Psoas muscle (tissue), 8 donors: ENCODE data around the gene LLCFC1. TPM values are rescaled to one million over a fixed set of nuclear protein-coding genes. Genes with fewer than 3 reads are reported as not detected.

Source experiments
- ATAC-seq, 4 donors: fragments of 200-7000 bp; cut with Tn5 transposase; one replicate each; pipeline ENCODE4 v1.9.1; 2020; ENCODE audit warnings: moderate library complexity in 3 of 4, mild to moderate bottlenecking in 2 of 4
- DNase-seq, 2 donors: peaks; one replicate each; pipeline ENCODE4 v3.0.0-alpha.2; 2020
- H3K27ac ChIP-seq: fragments of 200-600 bp; one replicate; pipeline ENCODE4 v1.8.0; 2022
- H3K27me3 ChIP-seq, 3 donors: fragments of 200-600 bp in 1 of 3; one replicate each; pipeline versions ENCODE4 v1.6.1 to v1.8.0; 2013 to 2022; ENCODE audit warnings: low read length in 2 of 3, mild to moderate bottlenecking in 2 of 3, moderate library complexity in 1 of 3; ENCODE audit not compliant: insufficient read depth in 3 of 3
- H3K36me3 ChIP-seq, 2 donors: fragments of 200-600 bp in 1 of 2; one replicate each; pipeline versions ENCODE4 v1.6.1 to v1.8.0; 2013 to 2022; ENCODE audit warnings: low read depth in 1 of 2, mild to moderate bottlenecking in 1 of 2, moderate library complexity in 1 of 2; ENCODE audit not compliant: insufficient read depth in 1 of 2
- H3K4me1 ChIP-seq: fragments of 200-600 bp; one replicate; pipeline ENCODE4 v1.8.0; 2022
- H3K4me3 ChIP-seq: fragments of 200-600 bp; one replicate; pipeline ENCODE4 v1.8.0; 2022; ENCODE audit warnings: mild to moderate bottlenecking
- H3K9me3 ChIP-seq: fragments of 200-600 bp; one replicate; pipeline ENCODE4 v1.8.0; 2022
- WGBS, 3 donors: extraction: QIAGEN DNeasy Blood & Tissue Kit; methylation state at CpG; one replicate each; pipeline versions ENCODE4 v1.1.6 to v1.1.7; 2013; 5-methylcytosine and 5-hydroxymethylcytosine counted together
- intact Hi-C, 2 donors: fragments of 100-400 bp; cut with DNase I; formaldehyde crosslinking; loops; one replicate each; pipeline versions ENCODE4 v1.11.0 to v1.14.2; 2022
- polyA plus RNA-seq, 3 donors: library from polyadenylated mRNA; stranded (reverse); fragments of 200-250 nt; gene quantifications; one replicate each; pipeline ENCODE4 v1.2.3, GENCODE V29; 2013
- total RNA-seq, 4 donors: library from RNA; stranded (reverse); fragmentation: NEBNext Ultra II Directional in 2 of 4; extraction: Animal tissue kit (Norgen Biotek cat#: 25700) in 2 of 4; gene quantifications; one replicate each; pipeline versions ENCODE4 v1.2.1 to v1.2.4, GENCODE V29; 2021 to 2023
- TF ChIP-seq, protein P1 (sequence below): fragments of 200-600 bp; IDR thresholded peaks from one replicate; pipeline ENCODE4 v1.8.0; 2022; ENCODE audit warnings: antibody characterized with exemption
- donor health status: healthy with polysubstance abuse.
- donor health status: DM: no; HTN: no; CAD: no; lungs with moderate emphysema.
- donor health status: Bipolar disorder and iron deficiency.
- donor health status: healthy.
- donor health status: DM: yes; HTN: yes; CAD: no.
- donor health status: DM: no; HTN: no; CAD: no.
- donor health status: DM: no; HTN: no; CAD: no.
- donor health status: DM: yes; HTN: yes; CAD: no.

LLCFC1 gene
- total and polyA plus RNA-seq, 7 donors, result not detected

DNA sequence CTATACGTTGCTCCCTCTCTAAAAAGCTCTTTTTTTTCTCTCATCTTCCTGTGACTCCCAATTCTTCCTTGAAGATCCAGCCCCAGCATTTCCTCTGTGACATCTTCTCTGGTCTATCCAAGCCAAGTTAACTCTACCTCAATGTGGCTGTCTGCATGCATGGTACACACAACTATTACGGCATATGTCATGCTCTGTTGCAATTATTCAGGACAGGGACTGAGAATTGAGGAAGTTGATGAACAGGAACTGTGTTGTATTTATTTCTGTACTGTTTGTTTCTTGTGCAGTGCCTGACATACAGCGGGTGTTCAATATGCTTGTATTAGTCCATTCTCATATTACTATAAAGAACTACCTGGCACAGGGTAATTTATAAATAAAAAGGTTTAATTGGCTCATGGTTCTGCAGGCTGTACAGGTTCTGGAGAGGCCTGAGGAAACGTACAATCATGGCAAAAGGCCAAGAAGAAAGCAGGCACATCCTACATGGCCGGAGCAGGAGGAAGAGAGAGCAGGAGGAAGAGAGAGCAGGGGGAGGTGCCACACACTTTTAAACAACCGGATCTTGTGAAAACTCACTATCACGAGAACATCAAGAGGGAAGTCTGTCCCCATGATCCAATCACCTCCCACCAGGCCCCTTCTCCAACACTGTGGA lies 12.1 kb upstream of the LLCFC1 start:
- H3K9me3 ChIP-seq, result no peaks in the 10 kb centered on the region
- H3K36me3 ChIP-seq, result no peaks in the 10 kb centered on the region
- no peaks in the 10 kb centered on the region for H3K4me1 ChIP-seq
- ATAC-seq (no peak), DNase-seq (no peak)
- H3K27me3 ChIP-seq, result no peaks in the 10 kb centered on the region
- H3K27ac ChIP-seq, result no peak overlapping the region
- TF ChIP-seq, protein P1, sequence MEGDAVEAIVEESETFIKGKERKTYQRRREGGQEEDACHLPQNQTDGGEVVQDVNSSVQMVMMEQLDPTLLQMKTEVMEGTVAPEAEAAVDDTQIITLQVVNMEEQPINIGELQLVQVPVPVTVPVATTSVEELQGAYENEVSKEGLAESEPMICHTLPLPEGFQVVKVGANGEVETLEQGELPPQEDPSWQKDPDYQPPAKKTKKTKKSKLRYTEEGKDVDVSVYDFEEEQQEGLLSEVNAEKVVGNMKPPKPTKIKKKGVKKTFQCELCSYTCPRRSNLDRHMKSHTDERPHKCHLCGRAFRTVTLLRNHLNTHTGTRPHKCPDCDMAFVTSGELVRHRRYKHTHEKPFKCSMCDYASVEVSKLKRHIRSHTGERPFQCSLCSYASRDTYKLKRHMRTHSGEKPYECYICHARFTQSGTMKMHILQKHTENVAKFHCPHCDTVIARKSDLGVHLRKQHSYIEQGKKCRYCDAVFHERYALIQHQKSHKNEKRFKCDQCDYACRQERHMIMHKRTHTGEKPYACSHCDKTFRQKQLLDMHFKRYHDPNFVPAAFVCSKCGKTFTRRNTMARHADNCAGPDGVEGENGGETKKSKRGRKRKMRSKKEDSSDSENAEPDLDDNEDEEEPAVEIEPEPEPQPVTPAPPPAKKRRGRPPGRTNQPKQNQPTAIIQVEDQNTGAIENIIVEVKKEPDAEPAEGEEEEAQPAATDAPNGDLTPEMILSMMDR, result no peak
- intact Hi-C loops, result no loop called here
- no peak overlapping the region for H3K4me3 ChIP-seq
- 59 to 69% (median 59%) methylated on average over 7 of the region's 7 CpGs for WGBS, 3 donors

DNA sequence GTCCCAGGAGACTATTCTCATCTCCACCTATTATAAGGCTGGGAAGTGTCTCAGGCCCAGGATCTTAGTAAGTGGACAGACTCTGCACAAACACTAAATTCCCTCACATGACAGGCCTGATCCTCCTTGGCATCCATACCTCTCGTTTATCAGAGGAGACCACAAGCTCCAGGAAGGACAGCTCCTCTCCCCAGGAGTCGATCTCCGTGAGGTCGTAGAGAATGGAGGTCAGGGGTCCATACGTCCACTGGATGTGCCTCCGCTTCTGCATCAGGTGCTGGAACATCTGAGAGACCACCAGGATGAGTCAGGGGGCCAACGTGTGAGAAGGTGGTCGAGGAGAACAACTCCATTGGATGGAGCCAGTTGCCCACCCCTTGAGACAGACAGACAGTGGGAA lies 11.3 kb upstream of the LLCFC1 start:
- Histone ChIP-seq H3K9me3 (no peaks in the 10 kb centered on the region), H3K36me3 (no peaks in the 10 kb centered on the region), H3K27me3 (no peaks in the 10 kb centered on the region), H3K27ac (no peak overlapping the region), H3K4me1 (no peaks in the 10 kb centered on the region), H3K4me3 (no peak overlapping the region)
- DNase-seq (no peak), ATAC-seq (no peak)
- 76 to 80% (median 78%) methylated on average over 8 of the region's 8 CpGs for WGBS, 3 donors
- intact Hi-C loops, result no loop called here
- TF ChIP-seq, protein P1, result no peak

DNA sequence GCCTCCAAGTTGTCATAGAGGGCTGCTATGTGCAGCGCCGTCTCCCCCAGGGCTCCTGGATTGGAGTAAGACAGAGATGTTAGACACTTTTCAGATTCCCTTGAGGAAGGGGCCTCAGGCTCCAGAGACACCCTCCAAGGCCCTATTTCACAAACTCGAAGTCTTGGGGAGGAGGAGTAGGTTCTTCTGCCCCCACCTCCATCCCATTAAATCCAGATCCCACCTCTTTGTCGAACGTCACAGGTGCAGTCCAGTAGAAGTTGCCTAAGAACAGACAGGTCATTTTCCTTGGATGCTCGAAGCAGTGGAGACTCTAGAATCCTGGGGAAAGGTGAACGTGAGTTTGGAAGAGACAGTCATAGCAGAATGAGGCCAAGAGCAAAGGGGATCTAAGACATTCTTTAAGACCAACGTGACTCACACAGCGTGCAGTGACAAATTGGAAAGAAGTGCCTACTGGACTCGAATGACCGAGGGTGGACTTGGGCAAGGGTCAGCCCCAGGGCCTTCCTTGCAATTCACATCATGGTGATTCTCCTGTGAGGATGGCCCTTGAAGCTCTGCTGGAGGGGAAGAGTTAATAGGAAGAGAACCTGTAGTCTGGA lies 9.1 kb upstream of the LLCFC1 start:
- TF ChIP-seq, protein P1, result no peak
- no peaks in the 10 kb centered on the region for H3K9me3 ChIP-seq
- DNase-seq (no peak), ATAC-seq (no peak)
- 82 to 87% (median 85%) methylated on average over 11 of the region's 11 CpGs for WGBS, 3 donors
- intact Hi-C loops, result no loop called here
- H3K27me3 ChIP-seq, result peaks cover 0 to 9% (median 0%) of the 10 kb centered on the region in 3 donors
- H3K4me3 ChIP-seq, result no peak overlapping the region
- H3K36me3 ChIP-seq, result no peaks in the 10 kb centered on the region
- H3K27ac ChIP-seq, result no peak overlapping the region
- no peaks in the 10 kb centered on the region for H3K4me1 ChIP-seq

DNA sequence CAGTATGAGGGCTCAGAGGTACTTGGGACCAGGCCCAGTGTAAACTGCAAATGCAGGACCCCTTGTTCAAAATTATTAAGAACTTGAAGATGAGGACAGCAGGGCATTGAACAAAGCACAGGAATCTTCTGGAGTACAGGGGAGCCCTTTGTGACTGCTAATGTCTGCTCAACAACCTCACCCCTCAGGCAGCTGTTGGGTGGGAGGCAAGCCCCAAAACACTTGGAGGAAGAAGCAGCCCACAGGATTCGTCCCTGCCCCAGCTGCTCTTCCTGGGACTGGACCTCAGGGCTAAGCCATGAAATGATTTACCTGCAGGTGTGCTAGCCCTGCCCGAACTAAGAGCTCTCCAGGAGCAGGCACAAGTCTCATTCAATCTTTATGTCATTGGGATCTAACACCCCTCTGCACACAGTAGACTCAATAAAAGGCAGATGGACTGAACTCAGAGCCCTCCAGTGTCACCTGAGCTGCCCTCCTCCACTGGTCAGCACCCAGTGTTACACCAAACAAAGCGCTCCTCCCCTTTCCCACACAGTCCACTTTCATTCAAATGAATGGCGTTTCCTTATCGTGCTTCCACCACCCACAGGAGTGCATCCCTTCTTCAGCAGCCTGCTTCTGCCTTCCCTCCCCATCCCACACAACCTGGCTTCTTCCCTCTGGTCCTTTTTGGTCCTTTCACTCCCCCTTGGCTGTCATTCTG lies 6.7 kb upstream of the LLCFC1 start:
- Histone ChIP-seq H3K4me1 (no peaks in the 10 kb centered on the region), H3K27me3 (peaks cover 0 to 12% (median 0%) of the 10 kb centered on the region in 3 donors), H3K4me3 (no peak overlapping the region), H3K9me3 (no peaks in the 10 kb centered on the region), H3K27ac (no peak overlapping the region), H3K36me3 (no peaks in the 10 kb centered on the region)
- intact Hi-C loops, result no loop called here
- DNase-seq (no peak), ATAC-seq (no peak)
- TF ChIP-seq, protein P1, result no peak
- WGBS, 3 donors, result 50 to 58% (median 58%) methylated on average over 5 of the region's 5 CpGs
